COR-L47 (cell line): Measurements from ENCODE around the gene C5AR2.
"Not testable (repeated sequence)": the region's sequence is repeated elsewhere in the genome, so short reads cannot be mapped to it uniquely, and the experiment has no call there.

Experiments
- DNase-seq: peaks from one replicate; lab custom pipeline; 2025; lab: John Stamatoyannopoulos, UW

The C5AR2 gene

GRCh38 chr19:47363758-47364531 lies 32.0 kb downstream of the C5AR2 start:
- DNase-seq: no peak

- DNase-seq: not testable (repeated sequence)
These were observed 33.5 kb downstream of the C5AR2 start for GRCh38 chr19:47365455-47365854.

DNA sequence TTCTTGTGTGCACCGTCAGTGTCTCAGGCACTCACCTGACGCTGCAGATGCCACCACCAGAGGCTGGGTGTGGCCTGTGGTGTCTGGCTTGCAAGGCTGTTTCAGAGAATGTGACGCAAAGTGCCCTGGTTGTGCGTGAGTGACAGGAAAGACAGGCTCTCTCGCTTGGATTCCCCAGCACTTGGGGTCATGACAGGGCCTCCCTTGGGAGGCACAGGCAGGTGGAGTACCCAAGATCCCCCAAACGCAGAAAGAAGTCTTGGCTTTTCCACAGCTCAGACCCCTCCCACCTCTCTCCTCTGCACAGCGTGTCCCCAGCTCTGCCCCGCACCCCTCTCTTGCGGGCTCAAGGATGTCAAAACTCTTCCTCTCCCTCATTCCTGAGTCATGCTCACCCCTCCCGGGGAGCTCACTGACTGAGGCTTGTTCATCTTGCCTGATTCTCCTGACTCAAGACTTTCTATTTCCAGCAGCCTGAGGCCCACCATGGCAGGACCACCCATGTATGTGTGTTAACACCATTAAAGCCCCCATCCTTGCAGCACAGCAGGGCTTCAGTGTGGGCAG lies 38.2 kb downstream of the C5AR2 start:
- DNase-seq: no peak

DNA sequence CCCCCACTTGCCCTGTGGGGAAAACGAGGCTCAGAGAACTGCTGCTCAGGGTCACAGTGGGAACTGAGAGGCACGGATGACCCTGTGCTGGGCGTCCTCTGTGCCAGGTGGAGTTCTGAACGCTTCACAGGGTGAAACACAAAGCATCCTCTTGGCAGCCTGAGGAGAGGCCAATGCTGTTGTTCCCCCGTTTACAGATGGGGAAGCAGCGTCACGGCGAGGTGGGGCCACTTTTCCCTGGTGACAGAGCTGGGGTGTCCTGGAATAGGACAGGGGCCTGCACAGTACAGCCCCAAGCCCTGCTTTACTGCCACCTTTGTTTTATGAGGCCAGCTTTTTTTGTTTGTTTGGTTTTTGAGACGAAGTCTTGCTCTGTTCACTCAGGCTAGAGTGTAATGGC lies 39.3 kb downstream of the C5AR2 start:
- no peak for DNase-seq

DNA sequence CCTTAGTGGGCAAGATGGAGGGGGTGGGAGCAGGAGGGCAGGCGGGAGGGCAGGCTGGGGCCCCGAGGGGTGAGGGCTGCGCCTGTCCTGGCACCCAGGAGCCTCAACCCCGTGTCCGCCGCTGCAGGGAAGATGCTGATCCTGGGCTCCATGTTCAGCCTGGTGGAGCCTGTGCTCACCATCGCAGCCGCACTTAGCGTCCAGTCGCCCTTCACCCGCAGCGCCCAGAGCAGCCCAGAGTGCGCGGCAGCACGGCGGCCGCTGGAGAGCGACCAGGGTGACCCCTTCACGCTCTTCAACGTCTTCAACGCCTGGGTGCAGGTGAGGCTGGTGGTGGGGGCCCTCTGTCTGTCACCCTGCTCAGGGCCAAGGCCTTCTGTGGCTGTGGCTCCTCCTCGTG lies 40.6 kb downstream of the C5AR2 start:
- no peak for DNase-seq

- no peak for DNase-seq
These were observed 41.6 kb downstream of the C5AR2 start for GRCh38 chr19:47373246-47374240.

DNA sequence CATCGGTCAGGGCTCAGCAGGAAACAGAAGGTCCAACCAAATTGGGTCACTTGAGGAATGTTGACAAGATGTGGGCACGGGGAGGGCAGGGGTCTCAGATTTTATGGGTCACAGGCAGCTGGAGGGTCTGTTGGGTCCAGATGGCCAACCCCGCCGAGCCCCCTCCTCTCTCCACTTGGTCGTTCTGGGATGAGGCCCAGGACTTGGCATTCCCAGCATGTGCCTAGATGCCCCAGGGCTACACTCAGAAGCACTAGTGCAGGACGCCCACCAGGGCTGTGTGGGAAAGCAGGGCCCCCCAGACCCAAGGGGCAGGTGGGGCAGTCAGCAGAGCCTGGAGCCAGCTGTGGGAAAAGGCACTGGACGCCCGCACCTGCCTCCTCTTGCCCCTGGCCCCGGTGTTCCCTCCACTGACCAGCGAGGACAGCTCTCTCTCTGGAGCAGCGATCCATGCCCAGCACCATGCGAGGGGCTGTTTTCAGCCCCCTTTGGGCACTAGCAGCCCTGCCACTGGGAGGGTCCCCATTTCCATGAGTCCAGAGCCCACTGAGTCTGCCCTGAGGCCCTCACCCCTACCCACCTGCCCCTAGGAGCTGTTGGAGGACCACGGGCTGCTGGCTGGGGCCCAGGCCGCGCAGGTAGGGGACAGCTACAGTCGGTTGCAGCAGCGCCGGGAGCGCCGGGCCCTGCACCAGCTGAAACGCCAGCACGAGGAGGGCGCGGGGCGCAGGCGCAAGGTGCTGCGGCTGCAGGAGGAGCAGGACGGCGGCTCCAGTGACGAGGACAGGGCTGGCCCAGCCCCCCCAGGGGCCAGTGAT lies 43.1 kb downstream of the C5AR2 start:
- DNase-seq: no peak

DNA sequence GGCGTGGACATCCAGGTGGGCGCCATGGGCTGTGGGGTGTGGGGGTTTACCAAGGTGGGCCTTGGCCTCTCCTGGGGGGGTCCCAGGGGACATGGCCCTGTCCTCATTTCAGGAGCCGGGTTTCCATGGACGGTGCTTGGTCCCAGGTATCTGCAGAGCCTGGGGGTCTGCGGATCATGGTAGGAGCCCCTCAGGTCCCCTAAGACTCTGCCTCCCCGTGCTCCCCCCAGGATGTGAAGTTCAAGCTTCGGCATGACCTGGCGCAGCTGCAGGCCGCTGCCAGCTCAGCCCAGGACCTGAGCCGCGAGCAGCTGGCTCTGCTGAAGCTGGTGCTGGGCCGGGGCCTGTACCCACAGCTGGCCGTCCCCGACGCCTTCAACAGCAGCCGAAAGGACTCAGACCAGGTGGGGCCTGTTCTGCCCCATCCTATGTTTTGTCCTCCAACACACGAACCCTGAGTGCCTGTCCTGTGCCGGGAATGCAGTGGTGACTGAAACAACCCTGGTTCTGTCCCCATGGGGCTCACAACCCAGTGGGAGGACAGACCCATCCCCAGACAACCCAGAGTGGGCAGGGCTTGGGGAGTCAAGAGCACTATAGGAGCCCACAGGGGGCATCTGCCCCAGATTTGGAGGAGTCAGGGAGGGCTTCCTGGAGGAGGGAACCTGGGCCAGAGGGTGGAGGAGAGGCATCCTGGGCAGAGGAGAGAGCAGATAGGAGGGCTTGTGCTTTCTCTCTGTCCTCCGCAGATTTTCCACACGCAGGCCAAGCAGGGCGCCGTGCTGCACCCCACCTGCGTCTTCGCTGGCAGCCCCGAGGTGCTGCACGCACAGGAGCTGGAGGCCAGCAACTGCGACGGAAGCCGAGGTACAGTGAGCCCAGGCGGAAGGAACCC lies 44.0 kb downstream of the C5AR2 start:
- no peak for DNase-seq

DNA sequence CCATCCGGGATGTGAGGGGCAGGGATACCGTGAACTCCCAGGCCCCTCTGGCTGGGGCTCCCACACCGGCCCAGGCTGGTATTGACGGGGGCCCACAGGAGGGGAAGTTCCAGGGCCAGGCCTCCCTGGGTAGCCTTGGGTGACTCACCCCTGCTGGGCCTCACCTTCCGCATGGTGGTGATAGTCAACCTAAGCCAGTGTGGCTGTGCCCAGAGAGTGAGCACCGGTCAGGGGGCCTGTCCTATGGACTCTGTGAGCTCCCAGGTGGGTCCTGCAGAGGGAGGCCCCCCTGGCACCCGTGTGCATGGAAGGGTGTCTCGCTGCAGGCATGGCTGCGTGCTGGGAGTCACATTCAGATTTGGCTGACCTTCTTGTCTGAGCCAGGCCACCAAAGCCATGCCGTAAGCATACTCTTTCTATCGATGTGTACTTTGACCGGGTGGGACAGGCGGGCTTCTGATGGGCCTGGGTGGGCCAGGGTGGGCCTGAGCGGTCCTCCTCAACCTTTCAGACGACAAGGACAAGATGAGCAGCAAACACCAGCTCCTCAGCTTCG lies 44.7 kb downstream of the C5AR2 start:
- no peak for DNase-seq

- DNase-seq: peak; percentile 90
These were observed 45.3 kb downstream of the C5AR2 start for GRCh38 chr19:47377208-47377701.

GRCh38 chr19:47377801-47378200 lies 45.8 kb downstream of the C5AR2 start:
- DNase-seq: peak; percentile 68

DNA sequence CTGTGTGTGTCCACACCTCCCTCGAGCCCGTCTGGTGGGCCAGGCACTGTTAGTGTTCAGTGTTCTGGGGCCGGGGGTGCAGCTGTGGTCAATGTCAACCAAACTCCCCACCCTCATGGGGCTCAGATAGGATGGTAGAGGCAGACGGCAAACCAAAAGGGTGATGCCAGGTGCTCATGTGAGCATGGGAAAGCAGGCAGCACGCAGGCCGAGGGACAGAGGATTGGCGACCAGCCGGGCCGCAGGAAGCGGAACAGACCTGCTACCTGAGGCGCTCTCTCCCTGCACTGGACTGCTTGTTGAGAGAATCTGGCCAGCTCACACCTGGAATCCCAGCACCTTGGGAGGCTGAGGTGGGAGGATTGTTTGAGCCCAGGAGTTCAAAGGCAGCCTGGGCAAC lies 46.3 kb downstream of the C5AR2 start:
- no peak for DNase-seq

GRCh38 chr19:47379381-47379938 lies 47.5 kb downstream of the C5AR2 start:
- no peak for DNase-seq

DNA sequence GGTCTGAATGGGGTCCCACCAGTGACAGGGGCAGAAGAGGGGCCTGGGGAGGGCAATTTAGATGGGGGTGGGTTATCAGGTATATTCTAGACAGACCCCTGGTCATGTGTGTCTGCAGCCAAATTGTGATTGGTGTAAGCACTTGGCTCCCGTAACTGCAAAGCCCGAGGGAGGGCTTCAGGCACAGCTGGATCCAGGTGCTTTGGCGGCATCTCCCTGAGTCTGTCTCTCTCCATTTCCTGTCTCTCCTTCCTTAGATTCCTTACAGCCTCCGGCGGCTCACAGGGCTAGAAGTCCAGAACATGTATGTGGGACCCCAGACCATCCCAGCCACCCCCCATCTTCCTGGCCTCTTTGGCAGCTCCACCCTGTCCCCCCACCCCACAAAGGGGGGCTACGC lies 48.6 kb downstream of the C5AR2 start:
- no peak for DNase-seq

- no peak for DNase-seq
These were observed 49.1 kb downstream of the C5AR2 start for GRCh38 chr19:47381121-47381520.

DNA sequence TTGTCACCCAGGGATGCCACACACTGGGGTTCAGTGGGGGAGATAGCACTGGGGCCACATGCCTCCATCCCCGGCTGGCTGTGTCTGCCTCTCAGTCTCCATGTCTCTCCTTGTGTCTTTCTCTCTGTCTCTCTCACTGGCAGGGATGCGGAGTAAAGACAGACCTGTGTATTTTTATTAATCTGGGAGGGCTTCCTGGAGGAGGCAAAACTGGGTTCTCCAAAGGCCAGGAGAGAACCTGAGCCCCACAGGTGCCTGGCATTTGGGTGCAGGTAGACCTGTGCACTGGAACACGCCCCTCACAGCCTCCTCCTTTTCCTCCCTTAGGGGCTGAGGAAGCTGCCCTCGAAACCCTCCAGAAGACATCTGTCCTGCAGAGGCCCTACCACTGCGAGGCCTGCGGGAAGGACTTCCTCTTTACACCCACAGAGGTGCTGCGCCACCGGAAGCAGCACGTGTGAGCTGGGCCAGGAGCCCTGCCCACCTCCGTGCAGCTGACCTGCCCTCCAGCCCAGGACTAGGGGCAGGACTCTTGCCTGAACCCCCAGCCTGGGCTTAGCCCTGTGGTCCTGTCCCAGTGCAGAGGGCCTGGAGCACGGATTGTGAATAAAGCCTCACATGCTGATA lies 49.8 kb downstream of the C5AR2 start:
- DNase-seq: no peak

GRCh38 chr19:47383890-47384289 lies 51.9 kb downstream of the C5AR2 start:
- DNase-seq: not testable (repeated sequence)

DNA sequence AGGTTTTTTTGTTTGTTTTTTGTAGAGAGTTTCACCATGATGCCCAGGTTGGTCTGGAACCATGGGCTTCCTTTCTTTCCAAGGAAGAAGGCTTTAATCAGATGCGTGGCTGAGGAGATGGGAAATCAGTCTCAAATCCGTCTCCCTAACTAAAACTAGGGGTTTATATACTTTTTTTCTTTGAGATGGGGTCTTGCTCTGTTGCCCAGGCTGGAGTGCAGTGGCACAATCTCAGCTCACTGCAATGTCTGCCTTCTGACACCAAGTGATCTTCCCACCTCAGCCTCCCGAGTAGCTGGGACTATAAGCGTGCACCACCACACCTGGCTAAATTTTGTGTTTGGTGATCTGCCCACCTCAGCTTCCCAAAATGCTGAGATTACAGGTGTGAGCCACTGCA lies 52.6 kb downstream of the C5AR2 start:
- DNase-seq: not testable (repeated sequence)

DNA sequence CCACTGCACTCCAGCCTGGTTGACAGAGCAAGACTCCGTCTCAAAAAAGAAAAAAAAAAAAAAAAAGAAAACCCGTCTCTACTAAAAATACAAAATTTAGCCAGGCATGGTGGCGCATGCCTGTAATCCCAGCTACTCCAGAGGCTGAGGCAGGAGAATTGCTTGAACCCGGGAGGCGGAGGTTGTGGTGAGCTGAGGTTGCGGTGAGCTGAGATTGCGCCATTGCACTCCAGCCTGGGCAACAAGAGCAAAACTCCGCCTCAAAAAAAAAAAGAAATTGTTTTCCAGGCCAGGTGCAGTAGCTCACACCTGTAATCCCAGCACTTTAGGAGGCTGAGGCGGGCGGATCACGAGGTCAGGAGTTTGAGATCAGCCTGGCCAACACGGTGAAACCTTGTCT lies 54.6 kb downstream of the C5AR2 start:
- not testable (repeated sequence) for DNase-seq
